OCI-LY1 (cell line): ENCODE results near the gene TNFRSF1B.

Experiments used
- H2AFZ ChIP-seq: fragments of 200-600 bp; sonication (generic), shearing (Covaris generic); 2 replicates; pipeline ENCODE4 v1.6.0; 2014; ENCODE audit warnings: antibody characterized with exemption, mild to moderate bottlenecking, low read length
- H3F3A ChIP-seq: fragments of 200-600 bp; sonication (generic), shearing (Covaris generic); 2 replicates; pipeline ENCODE4 v1.6.0; 2014; ENCODE audit warnings: mild to moderate bottlenecking, antibody characterized with exemption, low read length, moderate library complexity; ENCODE audit not compliant: insufficient read depth
- H3K27ac ChIP-seq: fragments of 200-600 bp; sonication (generic); 2 replicates; pipeline ENCODE4 v1.5.1; 2014; ENCODE audit warnings: low read length, mixed run types, mild to moderate bottlenecking, low read depth; ENCODE audit not compliant: poor library complexity, severe bottlenecking
- H3K27me3 ChIP-seq: fragments of 200-600 bp; sonication (generic); 2 replicates; pipeline ENCODE4 v1.6.0; 2014; ENCODE audit warnings: antibody characterized with exemption, mild to moderate bottlenecking, low read length, moderate library complexity; ENCODE audit not compliant: insufficient read depth
- H3K36me3 ChIP-seq: fragments of 200-600 bp; sonication (generic); 2 replicates; pipeline ENCODE4 v1.6.1; 2014; ENCODE audit warnings: mild to moderate bottlenecking, antibody characterized with exemption, low read length, moderate library complexity, mixed read lengths; ENCODE audit not compliant: insufficient read depth
- H3K4me1 ChIP-seq: fragments of 200-600 bp; sonication (generic); 2 replicates; pipeline ENCODE4 v1.5.1; 2014; ENCODE audit warnings: mild to moderate bottlenecking, low read length, moderate library complexity; ENCODE audit not compliant: insufficient read depth, severe bottlenecking
- H3K4me2 ChIP-seq: fragments of 200-600 bp; sonication (generic), shearing (Covaris generic); 2 replicates; pipeline ENCODE4 v1.6.1; 2014; ENCODE audit warnings: low read length
- H3K4me3 ChIP-seq: fragments of 200-600 bp; sonication (generic); 2 replicates; pipeline ENCODE4 v1.5.1; 2014; ENCODE audit warnings: low read length, low read depth, mild to moderate bottlenecking, mixed read lengths; ENCODE audit not compliant: poor library complexity, severe bottlenecking
- H3K79me2 ChIP-seq: fragments of 200-600 bp; shearing (Covaris generic); 2 replicates; pipeline ENCODE4 v1.6.1; 2016; ENCODE audit warnings: mixed run types, low read length, mixed read lengths; ENCODE audit not compliant: insufficient read depth
- H3K9ac ChIP-seq: fragments of 200-600 bp; sonication (generic), shearing (Covaris generic); 2 replicates; pipeline ENCODE4 v1.6.1; 2014; ENCODE audit warnings: mild to moderate bottlenecking, low read length, mixed read lengths
- H3K9me2 ChIP-seq: fragments of 200-600 bp; sonication (generic), shearing (Covaris generic); 2 replicates; pipeline ENCODE4 v1.6.1; 2014; ENCODE audit warnings: low read depth, mild to moderate bottlenecking, low read length, mixed read lengths
- H3K9me3 ChIP-seq: fragments of 200-600 bp; shearing (Covaris generic); 2 replicates; pipeline ENCODE4 v1.6.1; 2014; ENCODE audit warnings: low read length, mixed read lengths
- H4K20me1 ChIP-seq: fragments of 200-600 bp; sonication (generic), shearing (Covaris generic); 2 replicates; pipeline ENCODE4 v1.6.0; 2016; ENCODE audit warnings: mild to moderate bottlenecking, low read length; ENCODE audit not compliant: insufficient read depth
- EZH2 ChIP-seq: fragments of 200-600 bp; sonication (generic), shearing (Covaris generic); IDR thresholded peaks from 2 replicates; pipeline ENCODE4 v1.8.0; 2017; ENCODE audit warnings: borderline replicate concordance, mixed run types, mild to moderate bottlenecking, antibody characterized with exemption, low read length, moderate library complexity, mixed read lengths
- TF ChIP-seq, protein P1 (sequence below): fragments of 200-600 bp; sonication (generic), shearing (Covaris generic); IDR thresholded peaks from 2 replicates; pipeline ENCODE4 v1.5.1; 2017; ENCODE audit warnings: mild to moderate bottlenecking, antibody characterized with exemption, low read length, moderate library complexity, mixed read lengths

Gene TNFRSF1B

DNA sequence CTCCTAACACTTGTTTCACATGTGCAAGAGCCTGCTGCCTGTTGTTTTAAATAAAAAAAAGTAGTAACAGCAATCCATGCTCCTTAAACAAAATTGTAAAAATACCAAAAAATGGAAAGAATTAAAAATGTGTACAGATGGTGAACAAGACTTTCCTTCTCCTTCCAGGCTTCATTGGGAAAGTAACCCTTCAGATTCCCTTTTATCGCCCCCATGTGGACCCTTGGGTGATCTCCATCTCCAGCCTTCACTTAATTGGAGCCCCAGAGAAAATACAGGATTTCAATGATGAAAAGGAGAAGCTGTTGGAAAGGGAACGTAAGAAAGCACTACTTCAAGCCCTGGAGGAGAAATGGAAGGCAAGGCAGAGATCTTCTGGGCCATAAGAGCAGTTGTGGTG, 77.3 kb downstream of the TNFRSF1B start:
- H3K79me2 ChIP-seq, result no peaks in the 10 kb centered on the region
- no peak for TF ChIP-seq EZH2
- TF ChIP-seq, protein P1, sequence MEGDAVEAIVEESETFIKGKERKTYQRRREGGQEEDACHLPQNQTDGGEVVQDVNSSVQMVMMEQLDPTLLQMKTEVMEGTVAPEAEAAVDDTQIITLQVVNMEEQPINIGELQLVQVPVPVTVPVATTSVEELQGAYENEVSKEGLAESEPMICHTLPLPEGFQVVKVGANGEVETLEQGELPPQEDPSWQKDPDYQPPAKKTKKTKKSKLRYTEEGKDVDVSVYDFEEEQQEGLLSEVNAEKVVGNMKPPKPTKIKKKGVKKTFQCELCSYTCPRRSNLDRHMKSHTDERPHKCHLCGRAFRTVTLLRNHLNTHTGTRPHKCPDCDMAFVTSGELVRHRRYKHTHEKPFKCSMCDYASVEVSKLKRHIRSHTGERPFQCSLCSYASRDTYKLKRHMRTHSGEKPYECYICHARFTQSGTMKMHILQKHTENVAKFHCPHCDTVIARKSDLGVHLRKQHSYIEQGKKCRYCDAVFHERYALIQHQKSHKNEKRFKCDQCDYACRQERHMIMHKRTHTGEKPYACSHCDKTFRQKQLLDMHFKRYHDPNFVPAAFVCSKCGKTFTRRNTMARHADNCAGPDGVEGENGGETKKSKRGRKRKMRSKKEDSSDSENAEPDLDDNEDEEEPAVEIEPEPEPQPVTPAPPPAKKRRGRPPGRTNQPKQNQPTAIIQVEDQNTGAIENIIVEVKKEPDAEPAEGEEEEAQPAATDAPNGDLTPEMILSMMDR, result peak; percentile 54
- no peak overlapping the region for H3K4me2 ChIP-seq
- H3F3A ChIP-seq, result no peaks in the 10 kb centered on the region
- no peaks in the 10 kb centered on the region for H3K27me3 ChIP-seq
- no peak overlapping the region for H2AFZ ChIP-seq
- peaks cover 17% of the 10 kb centered on the region for H3K36me3 ChIP-seq
- no peak overlapping the region for H3K9ac ChIP-seq
- H3K9me3 ChIP-seq, result no peaks in the 10 kb centered on the region
- H4K20me1 ChIP-seq, result no peaks in the 10 kb centered on the region
- no peaks in the 10 kb centered on the region for H3K4me1 ChIP-seq
- no peak overlapping the region for H3K27ac ChIP-seq
- no peak overlapping the region for H3K4me3 ChIP-seq
- H3K9me2 ChIP-seq, result no peaks in the 10 kb centered on the region

- TF ChIP-seq, protein P1, result no peak
- no peak for TF ChIP-seq EZH2
- Histone ChIP-seq H3K4me2 (no peak overlapping the region), H3K27me3 (no peaks in the 10 kb centered on the region), H3K4me1 (no peaks in the 10 kb centered on the region), H3F3A (no peaks in the 10 kb centered on the region), H3K4me3 (no peak overlapping the region), H3K79me2 (no peaks in the 10 kb centered on the region), H3K27ac (no peak overlapping the region), H2AFZ (no peak overlapping the region), H3K36me3 (peaks cover 22% of the 10 kb centered on the region), H4K20me1 (no peaks in the 10 kb centered on the region), H3K9ac (no peak overlapping the region), H3K9me2 (no peaks in the 10 kb centered on the region), H3K9me3 (no peaks in the 10 kb centered on the region)
Observed at GRCh38 chr1:12244585-12244984, 77.8 kb downstream of the TNFRSF1B start.

GRCh38 chr1:12245116-12245515, 78.3 kb downstream of the TNFRSF1B start:
- Histone ChIP-seq H3K9ac (no peak overlapping the region), H3K9me2 (no peaks in the 10 kb centered on the region), H3K36me3 (peaks cover 27% of the 10 kb centered on the region), H3K4me1 (no peaks in the 10 kb centered on the region), H3K4me2 (no peak overlapping the region), H3K27me3 (no peaks in the 10 kb centered on the region), H3K4me3 (no peak overlapping the region), H3K79me2 (no peaks in the 10 kb centered on the region), H3F3A (no peaks in the 10 kb centered on the region), H3K27ac (no peak overlapping the region), H4K20me1 (no peaks in the 10 kb centered on the region), H2AFZ (no peak overlapping the region), H3K9me3 (no peaks in the 10 kb centered on the region)
- no peak for TF ChIP-seq EZH2
- TF ChIP-seq, protein P1, result no peak
